ENCODE data around the gene PLEKHA1.

GRCh38 chr10:122461729-122462532 is 87.4 kb downstream of the PLEKHA1 start:
- TF ChIP-seq EZH2phosphoT487 (IDR thresholded peaks at IDR 0.05; ENCODE audit: low read depth, severe bottlenecking, unreplicated experiment) = no peak
- TF ChIP-seq, protein P1, sequence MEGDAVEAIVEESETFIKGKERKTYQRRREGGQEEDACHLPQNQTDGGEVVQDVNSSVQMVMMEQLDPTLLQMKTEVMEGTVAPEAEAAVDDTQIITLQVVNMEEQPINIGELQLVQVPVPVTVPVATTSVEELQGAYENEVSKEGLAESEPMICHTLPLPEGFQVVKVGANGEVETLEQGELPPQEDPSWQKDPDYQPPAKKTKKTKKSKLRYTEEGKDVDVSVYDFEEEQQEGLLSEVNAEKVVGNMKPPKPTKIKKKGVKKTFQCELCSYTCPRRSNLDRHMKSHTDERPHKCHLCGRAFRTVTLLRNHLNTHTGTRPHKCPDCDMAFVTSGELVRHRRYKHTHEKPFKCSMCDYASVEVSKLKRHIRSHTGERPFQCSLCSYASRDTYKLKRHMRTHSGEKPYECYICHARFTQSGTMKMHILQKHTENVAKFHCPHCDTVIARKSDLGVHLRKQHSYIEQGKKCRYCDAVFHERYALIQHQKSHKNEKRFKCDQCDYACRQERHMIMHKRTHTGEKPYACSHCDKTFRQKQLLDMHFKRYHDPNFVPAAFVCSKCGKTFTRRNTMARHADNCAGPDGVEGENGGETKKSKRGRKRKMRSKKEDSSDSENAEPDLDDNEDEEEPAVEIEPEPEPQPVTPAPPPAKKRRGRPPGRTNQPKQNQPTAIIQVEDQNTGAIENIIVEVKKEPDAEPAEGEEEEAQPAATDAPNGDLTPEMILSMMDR (IDR thresholded peaks at IDR 0.05; ENCODE audit: poor library complexity) = no peak
